ENCODE results near the gene LSM12.
"Not testable (repeated sequence)": the region's sequence is repeated elsewhere in the genome, so short reads cannot be mapped to it uniquely, and the experiment has no call there.

LSM12 gene

GRCh38 chr17:44066204-44066930 is at the start of gene LSM12:
Gene LSM12 (minus strand): TSS chr17:44066671. CDS start chr17:44066587, 84 bp downstream.
- DNase-seq (ENCODE audit: low read depth, low spot score) = peak; percentile 98

- peak; percentile 76 for DNase-seq (ENCODE audit: low read depth, low spot score)
Measured at GRCh38 chr17:44115585-44116415, 49.3 kb upstream of the LSM12 start.

DNA sequence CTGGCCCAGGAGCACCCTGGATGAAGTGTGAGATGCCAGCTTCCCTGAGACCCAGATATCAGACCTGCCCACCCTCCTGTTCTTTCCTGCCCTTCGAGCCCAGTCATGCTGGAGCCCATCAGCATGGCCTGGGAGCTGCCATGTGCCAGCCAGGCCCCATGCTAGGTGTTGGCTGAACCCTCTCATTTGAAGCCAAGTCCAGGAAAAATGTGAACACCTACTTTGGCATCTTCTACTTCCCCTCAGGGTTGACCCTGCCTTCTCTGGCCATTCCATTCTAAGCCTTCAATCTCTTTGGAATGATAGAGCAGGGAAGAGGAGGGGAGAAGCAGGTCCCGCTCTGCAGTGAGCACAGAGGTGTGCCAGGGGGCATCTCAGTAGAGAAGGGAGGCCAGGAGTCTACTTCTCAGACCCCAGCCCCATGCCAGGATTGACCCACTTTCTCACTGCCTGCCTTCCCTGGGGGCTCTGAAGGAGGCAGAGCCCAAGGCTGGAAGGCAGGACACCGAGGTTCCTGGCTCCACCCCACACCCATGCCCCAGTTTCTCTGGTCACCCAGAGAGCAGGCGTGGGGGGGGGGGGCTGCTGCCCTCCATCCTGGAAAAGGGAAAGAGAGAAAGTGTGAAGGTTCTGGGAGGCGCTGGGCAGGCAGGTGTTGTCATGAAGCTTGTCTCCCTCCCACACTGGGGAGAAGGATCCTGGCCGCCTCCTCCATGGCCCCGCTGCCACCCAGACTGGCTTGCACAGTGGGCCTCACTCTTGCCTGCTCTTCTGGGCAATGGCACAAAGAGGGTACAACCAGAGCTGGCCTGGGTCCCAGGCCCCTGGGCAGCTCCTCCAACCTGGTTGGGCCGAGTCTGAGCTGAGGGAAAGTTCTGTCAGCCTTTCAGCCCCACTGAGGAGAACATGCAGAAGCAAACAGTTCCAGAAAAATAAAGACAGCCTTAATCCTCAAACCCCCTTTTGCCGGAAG is 47.7 kb upstream of the LSM12 start:
- no peak for DNase-seq (ENCODE audit: low read depth, low spot score)

DNA sequence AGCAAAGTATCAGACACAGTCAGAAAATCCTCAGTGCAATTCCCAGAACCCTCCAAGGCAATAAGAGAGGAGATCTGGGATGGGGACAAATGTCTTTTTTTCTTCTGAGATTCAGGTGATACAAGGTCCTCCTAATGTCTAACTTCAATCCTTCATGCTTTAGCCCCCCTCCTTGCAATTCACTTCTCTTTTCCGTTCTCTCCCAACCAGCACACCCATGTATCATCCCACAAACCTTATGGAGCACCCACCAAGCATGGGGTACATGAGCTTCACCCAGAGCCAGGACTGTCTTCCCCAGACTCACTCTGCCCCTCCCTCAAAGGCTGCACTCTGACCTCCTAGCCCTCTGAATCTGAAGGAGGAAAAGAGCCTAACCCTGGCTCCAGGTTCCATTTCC is 46.9 kb upstream of the LSM12 start:
- no peak for DNase-seq (ENCODE audit: low read depth, low spot score)

DNA sequence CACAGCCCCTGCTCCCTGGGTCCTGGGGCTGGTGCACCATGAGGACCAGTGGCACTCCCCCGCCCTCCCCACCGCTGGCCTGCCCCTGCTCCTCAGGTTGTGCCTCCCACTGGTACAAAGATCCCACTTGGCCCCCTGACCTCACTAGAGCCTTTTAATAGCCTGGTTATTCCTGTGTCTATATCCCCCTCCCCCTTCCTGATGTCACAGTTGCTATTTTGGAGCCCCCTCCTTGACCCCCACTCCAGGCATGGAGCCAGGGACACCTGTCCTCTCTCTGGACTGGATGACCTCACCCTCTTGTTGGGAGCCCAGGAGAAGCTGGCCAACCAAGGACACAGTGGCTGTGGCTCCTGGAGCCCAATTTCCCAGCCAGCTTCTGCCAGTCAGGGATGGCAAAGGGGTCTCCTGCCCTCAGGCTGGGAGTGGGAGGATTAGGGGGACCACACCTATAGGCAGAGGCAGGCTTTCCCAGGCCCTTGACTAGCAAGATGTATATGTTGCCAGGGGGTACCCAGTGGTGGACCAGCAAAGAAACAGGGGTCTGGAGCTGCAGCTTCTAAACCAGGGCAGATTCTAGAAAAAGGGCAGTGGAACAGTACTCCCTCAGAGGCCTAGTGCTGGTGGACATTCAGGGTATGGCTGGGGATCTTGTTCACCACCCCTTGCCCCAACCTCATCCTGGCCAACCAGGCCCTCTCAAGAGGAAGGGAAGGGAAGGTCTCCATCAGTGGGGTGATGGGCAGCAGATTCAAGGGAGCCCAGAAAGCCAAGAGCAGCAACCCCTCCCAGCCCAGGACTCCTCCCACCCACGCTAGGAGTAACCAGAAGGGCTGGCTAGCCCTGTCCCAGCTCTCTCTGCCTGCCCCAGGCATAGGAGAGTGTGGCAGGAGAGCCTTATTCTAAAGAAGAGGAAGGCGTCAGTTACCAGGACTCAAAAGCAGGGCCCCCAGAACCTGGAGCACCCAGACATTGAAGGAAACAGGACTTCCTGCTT is 46.1 kb upstream of the LSM12 start:
- no peak for DNase-seq (ENCODE audit: low read depth, low spot score)

- no peak for DNase-seq (ENCODE audit: low read depth, low spot score)
Measured at GRCh38 chr17:44111777-44112176, 45.3 kb upstream of the LSM12 start.

DNA sequence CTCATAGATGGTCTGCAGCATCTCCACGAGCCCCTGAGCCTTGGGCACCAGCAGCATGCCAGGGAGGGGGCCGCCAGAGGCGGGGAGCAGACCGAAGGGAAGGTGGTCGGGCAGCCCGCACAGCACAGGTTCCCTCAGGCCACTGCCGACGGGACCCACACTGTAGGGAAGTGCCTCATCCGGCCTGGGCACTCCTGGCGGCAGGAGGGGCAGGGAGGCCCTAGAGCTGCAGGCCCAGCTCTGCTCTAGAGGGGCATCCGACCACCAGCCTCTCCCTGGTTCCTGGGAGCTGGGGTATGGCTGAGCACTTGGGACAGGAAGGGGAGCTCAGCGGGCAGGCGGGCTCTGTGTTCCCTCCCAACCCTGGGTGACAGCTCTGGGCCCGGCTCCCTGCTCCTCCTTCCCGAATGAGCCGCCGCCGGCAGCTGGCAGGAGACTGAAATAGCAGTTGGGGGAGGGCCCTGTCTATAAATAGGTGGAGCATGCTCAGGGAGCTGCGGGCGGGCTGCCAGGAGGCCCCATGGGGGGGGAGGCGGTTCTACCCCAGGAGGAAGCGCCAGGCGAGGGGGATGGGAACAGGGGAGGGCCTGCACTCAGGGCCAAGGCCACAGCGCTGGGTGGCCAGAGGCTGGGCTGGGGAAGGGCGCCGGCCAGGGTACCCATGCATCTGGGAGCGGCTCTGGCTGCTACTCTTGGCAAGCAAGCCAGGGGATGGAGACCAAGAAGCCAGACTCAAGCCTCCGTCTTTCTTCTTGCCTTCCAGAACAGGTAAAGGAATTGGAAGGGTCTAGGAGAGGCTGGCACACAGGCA is 44.6 kb upstream of the LSM12 start:
- peak; percentile 95 for DNase-seq (ENCODE audit: low read depth, low spot score)

GRCh38 chr17:44110011-44110686 is 43.7 kb upstream of the LSM12 start:
- DNase-seq (ENCODE audit: low read depth, low spot score) = no peak

- DNase-seq (ENCODE audit: low read depth, low spot score) = no peak
Measured at GRCh38 chr17:44109312-44109630, 42.8 kb upstream of the LSM12 start.

GRCh38 chr17:44108440-44109311 is 42.2 kb upstream of the LSM12 start:
- peak; percentile 99 for DNase-seq (ENCODE audit: low read depth, low spot score)

- DNase-seq (ENCODE audit: low read depth, low spot score) = no peak
Measured at GRCh38 chr17:44106801-44107200, 40.3 kb upstream of the LSM12 start.

DNA sequence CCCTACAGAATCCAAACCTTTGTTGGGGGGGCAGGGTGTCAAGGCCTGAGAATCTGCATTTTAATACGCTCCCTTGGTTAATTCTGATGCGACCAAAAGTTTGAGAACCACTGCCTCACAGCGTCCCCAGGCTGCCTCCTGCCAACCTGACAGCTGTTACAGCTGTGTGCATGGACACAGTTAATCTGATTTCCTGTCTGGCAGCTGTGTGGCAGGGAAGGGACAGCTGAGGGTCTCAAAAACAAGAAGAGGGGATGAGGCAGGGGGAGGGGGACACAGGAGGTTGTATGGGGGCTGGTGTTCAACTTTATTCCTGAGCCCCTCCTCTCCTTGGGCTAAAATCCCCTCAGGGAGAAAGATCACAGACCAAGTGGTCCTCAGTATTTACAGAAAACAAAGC is 39.5 kb upstream of the LSM12 start:
- DNase-seq (ENCODE audit: low read depth, low spot score) = no peak

- no peak for DNase-seq (ENCODE audit: low read depth, low spot score)
Measured at GRCh38 chr17:44105483-44105882, 39.0 kb upstream of the LSM12 start.

DNA sequence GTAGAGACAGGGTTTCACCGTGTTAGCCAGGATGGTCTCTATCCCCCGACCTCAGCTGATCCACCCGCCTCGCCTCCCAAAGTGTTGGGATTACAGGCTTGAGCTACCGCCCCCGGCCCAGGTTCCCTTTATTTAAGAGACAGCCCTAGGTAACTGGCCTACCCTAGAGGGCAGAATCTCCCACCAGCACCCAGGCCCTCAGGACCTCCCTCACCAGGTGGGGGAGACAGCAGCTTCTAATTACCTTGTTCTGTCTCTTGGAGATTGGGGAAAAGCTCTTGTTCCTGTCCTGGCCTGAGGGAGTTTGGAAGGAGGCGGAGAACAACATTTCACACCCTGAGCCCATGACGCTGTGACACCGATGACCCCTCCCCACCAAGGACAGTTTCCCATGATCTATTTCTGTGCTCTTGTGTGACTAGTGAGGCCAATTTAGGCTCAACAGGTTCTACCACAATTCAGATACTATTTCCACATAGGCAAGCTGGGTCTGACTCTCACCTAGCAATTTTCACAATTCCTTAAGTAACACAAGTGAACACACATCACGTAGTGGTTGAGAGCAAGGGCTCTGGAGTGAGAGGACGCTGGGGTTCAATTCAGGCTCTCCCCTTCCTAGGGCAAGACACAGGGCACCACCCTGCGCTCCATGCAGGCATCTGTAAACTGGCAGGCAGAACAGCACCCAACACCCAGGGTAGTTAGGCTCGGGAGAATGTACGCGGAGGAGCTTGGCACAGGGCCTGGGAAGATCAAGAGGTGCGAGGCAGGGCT is 36.6 kb upstream of the LSM12 start:
- DNase-seq (ENCODE audit: low read depth, low spot score) = no peak

GRCh38 chr17:44101858-44102257 is 35.4 kb upstream of the LSM12 start:
- DNase-seq (ENCODE audit: low read depth, low spot score) = not testable (repeated sequence)

DNA sequence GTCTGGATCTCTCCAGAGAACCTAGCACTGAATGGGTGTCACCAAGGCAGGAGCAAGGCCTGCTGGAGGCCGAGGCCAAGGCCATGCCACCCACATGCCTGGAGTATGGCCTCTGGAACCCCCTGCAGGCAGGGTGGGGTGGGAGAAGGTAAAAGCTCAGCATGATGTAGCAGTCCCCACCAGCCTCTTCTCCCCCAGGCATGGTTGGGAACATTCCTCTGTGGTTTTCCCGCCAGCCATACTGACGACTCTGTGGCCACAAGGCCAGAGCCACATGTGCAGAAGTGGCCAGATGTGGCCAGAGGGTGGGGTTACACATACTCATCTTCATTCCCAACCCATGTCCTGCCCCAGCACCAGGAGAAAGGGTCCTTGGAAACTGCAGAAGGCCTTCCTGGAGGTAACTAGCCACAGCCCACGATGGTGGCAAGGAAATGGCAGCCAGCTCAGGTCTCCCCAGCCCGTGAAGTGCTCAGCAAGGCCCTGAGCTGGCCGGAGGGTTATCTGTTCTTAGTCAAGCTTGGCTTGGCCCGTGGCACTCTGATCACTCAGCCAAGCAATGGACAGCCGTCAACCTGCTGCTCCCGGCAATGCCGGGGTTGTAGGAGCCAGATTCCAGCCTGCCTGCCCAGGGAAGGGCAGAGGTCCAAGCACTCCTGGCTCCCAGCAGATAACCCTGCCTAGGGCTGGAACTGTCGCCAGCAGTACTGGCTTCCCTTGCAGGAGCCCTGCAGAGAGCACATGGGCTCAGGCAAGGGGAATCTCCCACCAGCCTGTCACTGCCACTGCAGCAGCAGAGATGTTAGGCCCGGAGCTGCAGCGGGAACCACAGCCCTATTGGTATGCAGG is 30.9 kb upstream of the LSM12 start:
- DNase-seq (ENCODE audit: low read depth, low spot score) = peak; percentile 74

All from astrocyte of the hippocampus (primary cell).